Mesenteric fat pad (tissue), 1 donor: ENCODE results near the gene SLC4A2. TPM values are rescaled to one million over a fixed set of nuclear protein-coding genes. Genes with fewer than 3 reads are reported as not detected.

Experiments used
- DNase-seq: peaks from one replicate; pipeline ENCODE4 v3.0.0-alpha.2; 2020; ENCODE audit warnings: low spot score
- total RNA-seq: library from RNA; stranded (reverse); fragmentation: NEBNext Ultra II Directional; extraction: Animal tissue kit (Norgen Biotek cat#: 25700); gene quantifications from one replicate; pipeline ENCODE4 v1.2.1, GENCODE V29; 2021
- donor health status: DM: yes; HTN: yes; CAD: no.

SLC4A2 gene
- total RNA-seq, 1 donor from 2014 or later, result 130 TPM

DNA sequence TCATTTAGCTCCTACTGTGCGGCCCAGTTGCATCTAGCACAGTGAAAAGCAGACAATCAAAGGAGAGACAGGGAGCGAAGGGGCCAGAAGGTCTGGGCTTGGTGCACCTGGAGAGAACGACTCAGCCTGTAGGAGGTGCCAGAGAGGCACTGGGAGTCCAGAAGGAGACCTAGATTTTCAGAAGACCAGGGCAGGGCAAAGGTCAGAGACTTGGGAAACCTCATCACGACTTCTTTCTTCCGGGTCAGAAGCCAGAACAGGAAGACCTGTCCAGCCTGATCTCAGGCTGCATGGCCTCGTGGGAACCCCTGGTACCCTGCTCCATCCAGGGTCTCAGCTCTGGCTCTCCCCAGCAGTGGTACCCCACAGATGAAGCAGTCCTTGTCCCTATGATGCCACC, 32.0 kb downstream of the SLC4A2 start:
- no peak for DNase-seq

DNA sequence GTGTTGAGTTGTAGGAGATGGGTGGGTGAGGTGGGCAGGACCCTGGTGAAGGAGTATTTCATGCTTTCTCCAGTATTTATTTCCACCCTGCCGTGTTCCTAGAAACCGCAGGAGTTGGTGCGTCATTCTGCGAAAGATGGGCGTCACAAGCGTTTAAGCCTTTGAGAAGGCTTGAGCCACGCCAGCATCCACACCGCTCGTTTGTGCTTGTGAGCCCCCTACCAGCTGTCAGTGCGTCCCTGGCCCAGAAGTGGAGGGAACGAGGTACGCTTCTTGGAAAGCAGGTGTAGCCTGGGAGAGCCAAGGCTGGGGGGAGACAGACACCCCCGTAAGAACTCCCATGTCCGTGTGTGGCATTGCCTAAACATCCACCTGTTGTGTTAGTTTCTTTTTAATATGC, 32.6 kb downstream of the SLC4A2 start:
- no peak for DNase-seq

DNA sequence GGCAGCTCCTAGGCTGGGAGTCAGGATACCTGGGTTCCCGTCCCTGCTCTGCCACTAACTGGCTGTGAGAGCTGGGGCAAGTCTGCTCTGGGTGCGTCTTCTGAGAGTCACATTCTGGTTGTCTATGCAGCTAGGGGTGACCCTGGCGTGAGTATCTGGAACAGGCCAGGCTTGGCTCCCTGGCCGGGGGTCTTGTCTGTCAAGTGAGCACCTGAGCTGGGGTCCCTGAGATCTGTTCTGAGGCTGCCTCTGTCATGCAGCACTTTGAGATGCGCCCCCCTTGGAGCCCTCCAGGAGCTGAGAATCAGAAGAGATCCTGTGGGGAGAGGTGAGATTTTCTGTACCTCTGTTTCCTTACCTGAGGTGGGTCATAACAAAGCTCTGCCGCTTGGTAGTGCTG, 34.4 kb downstream of the SLC4A2 start:
- no peak for DNase-seq

DNA sequence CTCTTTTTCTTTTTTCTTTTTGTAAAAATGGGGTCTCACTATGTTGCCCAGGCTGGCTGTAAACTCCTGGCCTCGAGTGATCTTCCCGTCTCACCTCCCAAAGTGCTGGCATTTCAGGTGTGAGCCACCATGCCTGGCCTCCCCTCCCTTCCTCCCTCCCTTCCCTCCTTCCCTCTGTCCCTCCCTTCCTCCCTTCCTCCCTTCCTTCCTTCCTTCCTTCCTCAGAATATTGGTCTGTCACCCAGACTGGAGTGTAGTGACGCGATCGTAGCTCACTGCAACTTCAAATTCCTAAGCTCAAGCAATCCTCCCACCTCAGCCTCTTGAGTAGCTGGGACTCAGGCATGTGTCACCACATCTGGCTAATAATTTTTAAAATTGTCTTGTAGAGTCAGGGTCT, 35.3 kb downstream of the SLC4A2 start:
- no peak for DNase-seq

DNA sequence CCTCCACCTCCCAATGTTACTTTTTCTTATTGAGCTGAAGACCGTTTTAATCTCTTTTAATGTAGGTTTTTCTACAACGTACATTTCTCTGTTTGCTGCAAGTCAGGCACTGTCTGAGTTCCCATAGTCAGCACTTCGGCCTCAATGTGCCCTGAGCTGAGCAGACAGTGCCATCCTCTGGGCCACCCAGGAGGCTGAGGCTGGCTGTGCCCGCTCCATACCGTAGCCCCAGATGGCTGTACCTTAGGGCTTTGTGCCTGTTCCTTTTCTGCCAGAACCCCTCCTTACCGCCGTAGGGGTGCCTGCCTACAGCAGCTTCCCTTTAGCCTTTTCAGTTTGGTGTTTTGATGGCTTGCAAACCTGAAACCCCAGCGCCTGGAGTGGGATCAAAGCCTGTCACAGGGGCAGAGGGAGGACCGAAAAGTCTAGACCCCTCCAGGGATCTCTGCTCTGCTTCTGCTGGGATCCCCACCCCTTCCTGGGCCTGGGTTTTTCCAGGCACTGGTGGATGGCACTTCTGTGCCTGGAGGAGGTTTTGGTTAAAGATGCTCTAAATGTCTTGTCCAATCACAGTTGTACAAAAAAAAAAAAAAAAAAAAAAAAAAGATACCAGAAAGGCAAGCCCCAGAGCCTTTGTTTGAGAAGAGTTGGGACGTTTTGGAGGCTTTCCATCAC, 35.9 kb downstream of the SLC4A2 start:
- no peak for DNase-seq

DNA sequence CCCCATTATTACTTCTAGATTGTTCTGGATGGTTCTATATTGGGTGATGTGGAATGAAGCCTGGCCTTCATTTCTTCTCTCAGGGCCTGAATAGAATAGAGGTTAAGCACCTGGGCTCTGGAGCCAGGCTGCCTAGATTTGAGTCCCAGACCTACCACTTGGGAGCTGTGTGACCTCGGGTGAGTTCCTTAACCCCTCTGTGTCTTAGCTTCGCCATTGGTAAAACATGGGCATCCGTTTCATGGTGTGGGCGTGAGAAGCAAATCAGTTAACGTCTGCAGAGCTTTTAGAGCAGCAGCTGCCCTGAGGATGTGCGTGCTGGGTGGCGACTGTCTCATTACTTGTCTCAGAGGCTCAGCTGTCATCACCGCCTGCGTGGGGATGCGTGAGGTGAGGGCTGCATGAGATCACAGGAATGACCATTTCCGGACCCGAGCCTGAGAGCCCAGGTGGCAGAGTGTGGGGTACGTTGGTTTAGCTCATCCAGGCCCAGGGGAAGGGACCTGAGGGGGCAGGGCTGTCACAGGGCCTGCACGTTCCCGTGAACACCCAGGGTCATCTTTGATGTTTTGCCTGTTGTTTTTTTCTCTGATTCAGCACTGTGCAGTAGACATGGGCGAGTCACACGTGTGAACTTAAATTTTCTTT, 36.6 kb downstream of the SLC4A2 start:
- no peak for DNase-seq

DNA sequence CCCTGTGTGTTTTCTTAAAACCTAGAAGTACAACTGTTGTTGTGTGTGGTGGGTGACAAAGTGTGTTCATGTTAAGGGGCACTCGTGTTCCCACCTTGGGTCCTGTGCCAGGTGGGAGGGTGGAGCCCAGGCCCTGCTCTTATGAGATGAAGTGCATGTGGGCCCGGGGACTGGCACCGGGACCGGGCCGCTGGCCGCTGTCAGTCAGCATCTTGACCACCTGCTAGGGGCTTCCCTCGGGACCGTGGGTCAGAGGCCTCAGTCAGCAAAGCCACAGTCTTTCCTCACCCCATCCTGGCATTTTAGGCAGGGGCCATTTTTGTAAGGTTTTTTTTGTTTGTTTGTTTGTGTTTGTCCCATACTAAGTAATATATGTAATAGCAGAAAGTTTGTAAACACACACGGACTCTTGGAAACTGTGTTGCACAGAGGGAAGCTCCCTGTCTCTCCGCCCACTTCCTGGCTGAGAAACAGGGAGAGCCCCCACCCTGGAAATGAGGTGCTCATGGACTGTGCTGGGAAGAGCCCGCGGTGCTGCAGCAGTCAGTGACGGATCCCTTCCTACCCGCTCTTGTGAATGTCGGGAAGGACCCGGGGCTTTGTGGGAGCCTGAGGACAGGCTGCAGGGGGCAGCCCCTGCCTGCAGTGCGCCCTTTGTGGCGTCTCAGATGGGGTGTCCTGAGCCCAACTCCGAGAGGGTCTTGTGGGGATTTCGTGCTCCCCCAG, 40.3 kb downstream of the SLC4A2 start:
- no peak for DNase-seq

DNA sequence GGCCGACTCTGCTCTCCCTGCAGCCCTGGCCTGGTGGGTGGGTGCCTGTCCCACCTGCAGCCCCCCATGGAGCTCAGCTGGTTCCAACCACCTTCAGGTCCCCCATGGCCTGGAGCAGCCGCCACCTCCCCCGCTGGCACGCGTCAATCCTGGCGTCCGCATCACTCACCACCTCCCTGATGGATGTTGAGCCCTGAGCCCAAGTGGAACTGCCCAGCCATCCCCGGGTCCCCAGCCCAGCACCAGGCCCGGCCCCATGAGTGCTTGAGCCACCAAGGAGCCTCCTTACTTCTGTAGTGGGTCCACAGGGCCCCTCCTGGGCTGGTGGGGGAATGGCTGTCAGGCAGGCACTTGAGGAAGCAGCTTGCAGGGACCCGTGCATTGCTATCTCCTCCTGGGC, 41.5 kb downstream of the SLC4A2 start:
- DNase-seq, result no peak

DNA sequence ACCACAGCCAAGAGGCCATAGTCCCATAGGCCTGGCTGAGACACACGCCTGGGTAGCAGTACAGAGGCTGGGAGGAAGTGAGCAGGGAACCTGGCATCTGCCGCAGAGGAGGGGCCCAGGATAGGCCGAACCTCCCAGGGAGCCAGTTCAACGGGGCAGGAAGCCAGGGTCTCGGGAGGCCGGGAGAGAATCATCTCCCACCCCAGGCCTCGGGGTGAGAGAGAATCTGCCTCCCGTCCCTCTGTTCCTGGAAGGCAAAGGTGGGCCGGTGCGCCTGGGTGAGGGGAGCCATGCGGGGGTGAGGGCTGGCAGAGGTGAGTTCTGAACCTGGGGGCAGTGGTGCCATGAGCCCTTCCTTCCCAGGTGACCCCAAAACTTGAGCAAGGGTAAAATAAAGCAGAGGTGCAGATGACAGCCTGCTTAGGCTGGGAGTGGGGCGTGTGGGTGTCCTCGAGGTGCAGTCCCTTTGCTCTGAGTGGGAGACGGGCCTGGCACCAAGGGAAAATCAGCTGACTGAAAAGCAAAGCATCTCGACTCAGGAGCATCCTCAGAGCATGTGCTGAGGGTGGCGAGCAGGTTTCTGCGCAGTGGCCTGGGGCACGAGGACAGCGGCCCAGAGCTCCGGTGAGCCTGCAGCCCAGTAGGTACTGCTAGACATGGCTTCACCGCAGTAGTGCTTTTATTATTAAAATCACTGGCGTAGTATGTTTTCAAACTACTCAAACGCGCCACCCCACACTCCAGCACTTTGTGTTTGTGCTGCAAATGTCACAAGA, 42.4 kb downstream of the SLC4A2 start:
- no peak for DNase-seq

DNA sequence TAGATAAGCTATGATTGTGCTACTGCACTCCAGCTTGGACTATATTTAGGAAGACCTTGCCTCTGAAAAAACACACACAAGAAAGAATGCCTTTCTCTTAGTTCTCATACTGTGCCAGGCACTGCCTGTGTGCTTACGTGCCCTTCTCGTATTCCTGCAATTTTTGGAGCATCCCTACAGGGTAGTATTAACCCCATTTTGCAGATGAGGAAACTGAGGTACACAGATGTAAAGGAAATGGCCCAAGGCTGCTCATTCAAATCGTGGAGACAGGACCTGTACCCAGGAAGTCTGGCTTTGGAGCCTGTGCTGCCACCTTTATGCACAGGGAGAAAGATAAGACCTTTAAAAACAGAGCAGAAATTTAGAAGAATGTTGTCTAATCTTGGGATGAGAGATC, 43.6 kb downstream of the SLC4A2 start:
- no peak for DNase-seq

DNA sequence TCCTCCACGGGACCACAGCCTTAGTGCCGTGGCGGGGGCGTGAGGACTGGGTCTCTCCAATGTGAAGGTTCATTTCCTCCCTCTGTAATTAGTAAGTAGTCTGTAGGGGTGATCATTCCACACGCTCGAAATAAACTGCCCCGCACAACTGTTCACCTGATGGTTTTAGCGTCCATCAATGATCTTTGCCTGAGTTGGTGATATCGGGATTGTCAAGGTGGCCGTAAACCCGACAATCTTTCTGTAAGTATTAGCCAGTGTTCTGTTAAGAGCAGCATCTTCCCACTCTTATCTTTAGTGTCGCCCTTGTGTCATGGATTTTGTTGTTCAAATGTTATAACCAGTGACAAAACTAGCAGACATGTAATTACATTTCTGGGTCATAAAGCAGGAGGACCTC, 44.6 kb downstream of the SLC4A2 start:
- DNase-seq, result no peak

DNA sequence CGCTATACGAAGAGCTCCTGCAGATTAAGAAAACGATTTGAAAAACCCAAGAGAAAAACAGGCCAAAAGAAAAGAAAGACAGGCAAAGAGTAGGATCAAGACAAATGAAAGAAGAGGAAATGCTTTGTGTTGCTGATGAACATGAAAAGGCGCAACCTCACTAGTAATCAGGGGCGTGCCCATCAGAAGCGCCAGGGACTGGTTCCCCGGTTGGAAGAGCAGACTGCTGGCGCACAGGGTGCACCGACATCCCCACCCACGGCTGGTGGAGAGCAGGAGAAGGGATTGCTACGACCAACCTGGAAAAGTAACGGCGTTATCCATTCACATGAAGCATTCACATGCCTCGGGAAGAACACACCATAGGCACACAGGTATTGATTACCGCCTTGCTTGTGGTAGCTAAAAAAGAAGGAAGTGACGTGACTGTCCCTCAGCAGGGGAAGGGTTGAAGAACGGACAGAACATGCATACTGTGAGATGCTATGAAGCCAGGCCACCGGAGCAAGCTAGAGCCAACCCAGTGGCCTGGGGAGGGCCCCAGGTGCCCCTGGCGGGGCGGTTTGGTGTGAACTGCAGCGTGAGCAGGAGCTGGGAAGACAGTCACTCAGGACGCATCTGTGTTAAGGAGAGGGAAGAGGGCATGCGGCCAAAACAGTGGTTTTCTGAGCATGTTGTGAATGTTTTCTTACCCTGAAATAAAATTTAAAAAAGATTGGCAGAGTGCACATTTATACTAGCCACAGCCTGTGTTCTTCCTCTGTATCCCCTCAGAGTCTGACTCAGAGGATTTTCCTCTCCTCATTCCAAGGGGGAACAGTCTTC, 45.2 kb downstream of the SLC4A2 start:
- no peak for DNase-seq

DNA sequence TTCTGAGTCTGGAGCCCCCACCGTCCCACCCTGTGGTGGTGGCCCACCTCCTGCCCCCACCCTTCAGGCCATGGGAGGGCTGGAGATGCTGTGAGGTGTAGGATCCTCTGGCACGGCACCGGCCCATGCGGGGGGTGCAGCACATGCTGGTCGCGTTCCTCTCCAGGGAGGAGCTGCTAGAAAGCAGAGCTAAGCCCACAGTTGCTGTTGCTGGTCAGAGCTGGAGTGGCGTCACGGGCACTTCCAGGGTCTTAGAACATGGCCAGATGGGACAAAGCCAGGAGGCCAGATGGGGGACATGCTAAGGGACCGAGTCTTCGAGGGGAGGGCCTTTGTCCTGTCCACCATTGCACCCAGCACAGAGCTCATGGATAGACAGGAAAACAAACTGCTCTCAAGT, 48.5 kb downstream of the SLC4A2 start:
- DNase-seq, result no peak

DNA sequence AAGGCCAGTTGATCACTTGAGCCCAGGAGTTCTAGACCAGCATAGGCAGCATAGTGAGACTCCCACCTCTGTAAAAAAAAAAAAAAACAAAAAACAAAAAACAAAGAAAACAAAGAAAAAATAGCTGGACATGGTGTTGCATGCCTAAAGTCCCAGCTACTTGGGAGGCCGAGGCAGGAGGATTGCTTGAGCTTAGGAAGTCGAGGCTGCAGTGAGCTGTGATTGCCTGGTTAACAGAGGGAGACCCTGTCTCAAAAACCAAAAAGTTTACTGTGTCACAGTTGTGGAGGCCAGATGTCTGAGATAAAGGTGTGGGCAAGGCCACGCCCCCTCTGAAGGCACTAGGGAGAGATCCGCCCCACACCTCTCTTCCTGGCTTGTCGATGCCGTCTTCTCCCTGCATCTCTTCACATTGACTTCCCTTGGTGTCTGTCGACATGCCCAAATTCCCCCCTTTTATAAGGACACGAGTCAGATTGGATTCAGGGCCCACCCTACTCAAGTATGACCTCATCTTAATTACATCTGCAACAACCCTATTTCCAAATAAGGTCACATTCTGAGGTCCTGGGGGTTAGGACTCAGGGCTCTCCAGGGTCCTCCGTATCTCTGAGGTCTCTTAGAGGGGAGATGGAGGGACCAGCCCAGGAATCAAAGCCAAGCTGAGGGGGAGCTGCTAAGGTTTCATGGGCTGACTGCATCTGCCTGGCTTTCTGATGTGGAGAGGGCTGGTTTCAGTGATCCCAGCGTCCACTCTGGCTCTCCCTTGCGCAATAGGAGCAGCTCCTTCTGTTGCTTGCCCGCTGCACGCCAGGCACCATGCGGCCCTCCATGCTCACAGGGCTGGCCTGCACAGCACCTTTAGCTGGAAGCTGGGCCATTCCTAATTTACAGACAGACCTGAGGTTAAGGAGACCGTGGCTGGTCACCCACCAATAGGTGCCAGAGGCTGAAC, 50.0 kb downstream of the SLC4A2 start:
- no peak for DNase-seq

DNA sequence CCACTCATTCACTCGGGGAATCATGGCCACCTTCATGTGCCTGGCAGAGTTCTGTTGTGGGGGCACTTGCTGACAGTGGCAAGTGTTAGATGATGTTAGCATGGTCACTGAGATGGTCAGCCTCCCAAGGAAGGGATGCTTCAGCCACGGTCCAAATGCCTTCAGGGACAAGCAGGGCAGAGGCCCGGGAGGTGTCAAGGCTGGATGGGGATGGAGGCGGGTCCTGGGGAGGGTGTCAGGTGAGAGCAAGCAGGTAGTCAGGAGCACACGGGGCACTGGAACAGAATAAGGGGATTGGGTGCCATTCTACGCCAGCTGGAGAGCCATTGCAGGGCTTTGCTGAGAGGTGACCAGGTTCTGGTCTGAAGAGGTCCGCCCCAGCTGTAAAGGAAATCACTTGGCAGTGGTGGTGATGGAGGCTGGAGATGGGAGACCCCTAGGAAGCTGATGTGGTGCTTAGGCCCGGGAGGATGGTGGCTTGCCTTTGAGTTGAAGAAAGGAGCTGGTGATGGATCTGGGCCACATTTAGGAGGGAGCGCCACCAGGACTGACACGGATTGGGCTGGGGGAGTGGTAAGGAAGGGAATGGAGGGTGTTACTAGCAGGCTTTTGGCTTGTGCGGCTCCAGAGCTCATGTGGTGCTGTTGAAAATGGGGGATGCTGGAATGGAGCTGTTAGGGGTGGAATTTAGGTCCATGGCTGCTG, 51.0 kb downstream of the SLC4A2 start:
- DNase-seq, result no peak

DNA sequence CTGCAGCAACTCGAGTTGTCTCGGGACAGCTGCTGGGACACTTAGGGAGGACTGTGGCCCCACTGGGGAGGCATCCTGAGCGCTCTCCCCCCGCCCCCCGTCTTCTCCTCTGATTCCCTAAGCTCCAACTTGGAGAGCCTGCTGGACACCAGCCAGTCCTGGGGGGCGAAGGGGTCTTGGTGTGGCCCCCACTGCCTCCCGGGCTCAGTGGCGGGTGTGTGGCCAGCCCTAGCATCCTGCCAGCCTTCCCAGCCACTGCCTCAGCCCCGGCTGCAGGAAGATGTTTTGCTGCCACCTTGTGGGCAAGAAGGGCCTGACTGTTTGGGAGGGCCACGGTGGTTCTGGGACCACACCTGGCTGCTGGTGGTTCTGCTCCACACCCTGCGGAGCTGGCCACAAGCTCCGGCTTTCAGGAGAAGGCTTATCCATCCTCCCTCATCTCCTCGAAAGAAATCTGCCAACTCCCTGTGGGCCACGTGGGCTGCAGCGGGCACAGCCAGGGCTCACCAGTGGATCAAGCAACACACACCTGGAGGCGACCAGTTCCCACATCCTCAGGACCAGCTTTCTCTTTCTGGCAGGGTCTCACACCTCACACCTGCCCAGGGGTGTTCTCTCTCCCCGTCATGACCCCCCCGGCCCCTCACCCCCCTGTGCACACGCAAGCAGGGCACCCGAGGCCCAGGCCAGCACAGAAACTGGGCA, 51.7 kb downstream of the SLC4A2 start:
- DNase-seq, result no peak

DNA sequence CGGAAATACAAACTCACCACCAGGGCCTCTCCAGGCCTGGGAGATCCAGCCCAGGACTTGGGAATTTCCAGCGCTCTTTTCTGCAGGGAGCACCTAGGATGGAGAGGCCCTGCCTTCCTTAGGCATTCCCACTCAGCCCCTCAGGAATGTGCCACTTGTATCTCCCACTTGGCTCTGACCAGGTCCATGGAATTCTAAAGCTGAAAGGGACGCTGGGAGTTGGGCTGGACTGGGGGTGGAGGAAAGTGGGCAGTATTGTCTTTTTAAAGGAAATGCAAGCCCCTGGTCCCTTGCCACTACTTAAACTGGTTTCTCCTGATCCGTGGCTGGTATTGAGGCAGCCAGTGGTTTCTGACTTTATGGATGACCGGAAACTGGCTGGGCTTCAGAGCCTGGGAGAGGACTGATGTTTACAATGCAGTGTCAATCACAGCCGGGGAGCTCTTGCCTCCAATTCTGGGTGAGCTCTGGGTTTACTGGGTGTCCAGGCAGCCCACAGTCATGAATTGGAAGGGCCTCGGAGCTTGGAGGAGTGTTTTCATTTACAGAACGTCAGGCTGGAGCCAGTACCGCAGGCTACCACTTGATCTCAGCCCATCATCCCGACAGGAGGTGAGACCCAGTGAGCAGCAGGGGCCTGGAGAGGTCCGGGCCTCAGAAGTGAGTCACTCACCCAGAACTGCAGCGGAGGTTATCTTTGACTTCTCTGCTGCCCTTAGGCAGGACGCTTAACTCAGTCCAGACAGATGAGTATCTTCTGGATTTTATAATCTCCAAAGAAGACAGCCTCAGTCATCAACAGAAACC, 54.2 kb downstream of the SLC4A2 start:
- DNase-seq, result no peak
